Nephron progenitor cell (in vitro differentiated cells): ENCODE results near the gene ATP2B2.

Experiments used
- DNase-seq: peaks from one replicate; pipeline ENCODE4 v3.0.0; 2021
- H3K27ac Mint-ChIP-seq: 2 replicates; pipeline ENCODE4 v1.8.0; 2021; ENCODE audit warnings: mild to moderate bottlenecking, moderate library complexity, mixed read lengths
- H3K27me3 Mint-ChIP-seq: 2 replicates; pipeline ENCODE4 v1.8.0; 2021; ENCODE audit warnings: mild to moderate bottlenecking, low read depth, mixed read lengths; ENCODE audit not compliant: poor library complexity
- H3K36me3 Mint-ChIP-seq: 2 replicates; pipeline ENCODE4 v1.8.0; 2021; ENCODE audit warnings: low read depth, mixed read lengths
- H3K4me1 Mint-ChIP-seq: 2 replicates; pipeline ENCODE4 v1.8.0; 2021; ENCODE audit warnings: mixed read lengths
- H3K4me3 Mint-ChIP-seq: 2 replicates; pipeline ENCODE4 v1.8.0; 2021; ENCODE audit warnings: mild to moderate bottlenecking, moderate library complexity, mixed read lengths
- H3K9me3 Mint-ChIP-seq: 2 replicates; pipeline ENCODE4 v1.8.0; 2021; ENCODE audit warnings: mild to moderate bottlenecking, moderate library complexity, mixed read lengths
- CTCF ChIP-seq: fragments of 200-600 bp; sonication (generic); IDR thresholded peaks from 2 replicates; pipeline ENCODE4 v1.5.0; 2021; ENCODE audit warnings: antibody characterized with exemption

The ATP2B2 gene

DNA sequence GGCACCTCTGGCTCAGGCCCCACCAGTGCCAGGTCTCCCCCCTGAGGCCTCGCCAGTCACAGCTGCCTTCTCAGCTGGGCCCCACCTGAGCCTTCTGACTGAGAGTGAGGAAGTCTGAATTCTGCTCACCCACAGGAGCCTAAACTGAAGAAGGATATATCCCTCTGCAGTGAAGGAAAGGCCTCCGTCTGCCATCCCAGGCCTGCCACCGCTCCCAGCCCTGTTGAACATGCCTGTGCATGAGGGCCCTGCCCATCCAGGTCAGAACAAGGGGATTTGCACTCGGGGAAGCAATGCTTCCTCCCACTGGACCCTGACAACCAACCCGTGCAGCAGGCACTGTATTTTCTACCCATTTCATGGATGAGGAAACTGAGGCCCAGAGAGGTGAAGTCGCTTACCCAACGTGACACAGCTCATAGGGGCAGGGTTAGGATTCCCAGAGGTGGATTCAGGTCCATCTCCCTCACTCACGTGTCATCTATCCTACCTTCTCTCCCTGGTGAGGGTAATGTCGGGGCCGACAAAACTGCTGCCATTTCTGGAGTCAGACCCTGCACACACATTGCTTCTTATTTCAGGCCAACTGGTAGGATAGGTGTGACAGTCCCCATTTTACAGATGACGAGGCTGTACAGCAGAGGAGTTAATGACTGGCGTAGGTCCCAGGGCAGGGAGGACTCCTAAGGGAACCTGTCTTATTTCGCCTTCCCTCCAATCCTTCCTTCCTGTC lies 22.6 kb downstream of the ATP2B2 start:
- Mint-ChIP-seq H3K4me3 (no peak overlapping the region), H3K27me3 (peaks cover 24% of the 10 kb centered on the region), H3K4me1 (no peaks in the 10 kb centered on the region), H3K9me3 (peaks cover 12% of the 10 kb centered on the region), H3K36me3 (no peaks in the 10 kb centered on the region), H3K27ac (no peak overlapping the region)
- no peak for TF ChIP-seq CTCF
- no peak for DNase-seq

GRCh38 chr3:10480871-10481378 lies 24.5 kb downstream of the ATP2B2 start:
- Mint-ChIP-seq H3K4me3 (no peak overlapping the region), H3K4me1 (no peaks in the 10 kb centered on the region), H3K27ac (no peak overlapping the region), H3K36me3 (no peaks in the 10 kb centered on the region), H3K27me3 (peaks cover 25% of the 10 kb centered on the region), H3K9me3 (peaks cover 12% of the 10 kb centered on the region)
- DNase-seq: no peak
- no peak for TF ChIP-seq CTCF

- TF ChIP-seq CTCF: no peak
- H3K4me1 Mint-ChIP-seq: peaks cover 9% of the 10 kb centered on the region
- H3K9me3 Mint-ChIP-seq: peaks cover 12% of the 10 kb centered on the region
- no peaks in the 10 kb centered on the region for H3K36me3 Mint-ChIP-seq
- peaks cover 31% of the 10 kb centered on the region for H3K27me3 Mint-ChIP-seq
- DNase-seq: no peak
- H3K27ac Mint-ChIP-seq: no peak overlapping the region
- H3K4me3 Mint-ChIP-seq: no peak overlapping the region
These were observed 26.1 kb downstream of the ATP2B2 start for GRCh38 chr3:10479311-10479710.

GRCh38 chr3:10475983-10476382 lies 29.4 kb downstream of the ATP2B2 start:
- no peak for TF ChIP-seq CTCF
- Mint-ChIP-seq H3K36me3 (no peaks in the 10 kb centered on the region), H3K27me3 (peaks cover 38% of the 10 kb centered on the region), H3K4me1 (peaks cover 40% of the 10 kb centered on the region), H3K27ac (no peak overlapping the region), H3K9me3 (peaks cover 12% of the 10 kb centered on the region), H3K4me3 (no peak overlapping the region)
- no peak for DNase-seq

DNA sequence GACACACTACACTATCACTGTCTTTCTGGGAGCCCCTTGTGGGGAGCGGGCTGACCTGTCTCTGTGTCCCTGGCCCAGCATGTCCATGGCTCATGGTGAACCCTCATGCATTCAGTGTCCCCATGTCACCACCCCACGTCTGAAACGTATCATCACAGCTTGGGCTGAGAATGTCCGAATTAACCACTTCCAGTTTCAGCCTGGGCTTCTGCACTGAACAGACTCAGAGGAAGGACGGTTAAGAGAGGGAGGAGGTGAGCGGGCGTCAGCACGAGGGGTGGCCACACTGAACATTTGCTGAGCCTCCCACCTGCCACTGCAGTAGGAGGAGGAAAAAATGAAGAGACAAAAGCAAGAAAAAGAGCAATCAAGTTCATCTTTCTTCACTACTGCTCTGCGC lies 30.5 kb downstream of the ATP2B2 start:
- Mint-ChIP-seq H3K36me3 (no peaks in the 10 kb centered on the region), H3K27me3 (peaks cover 29% of the 10 kb centered on the region), H3K4me1 (peaks cover 52% of the 10 kb centered on the region), H3K27ac (peak overlapping the region; percentile 85), H3K9me3 (peaks cover 12% of the 10 kb centered on the region), H3K4me3 (no peak overlapping the region)
- no peak for DNase-seq
- no peak for TF ChIP-seq CTCF

GRCh38 chr3:10474275-10474646 lies 31.1 kb downstream of the ATP2B2 start:
- peaks cover 58% of the 10 kb centered on the region for H3K4me1 Mint-ChIP-seq
- H3K36me3 Mint-ChIP-seq: no peaks in the 10 kb centered on the region
- no peak overlapping the region for H3K4me3 Mint-ChIP-seq
- peaks cover 11% of the 10 kb centered on the region for H3K9me3 Mint-ChIP-seq
- no peak for DNase-seq
- H3K27ac Mint-ChIP-seq: no peak overlapping the region
- peaks cover 24% of the 10 kb centered on the region for H3K27me3 Mint-ChIP-seq
- no peak for TF ChIP-seq CTCF
